Measurements from ENCODE around the gene TTLL5.
A peak's percentile ranks its signal among the peaks of the same experiment; 100 is the strongest.

Gene TTLL5

GRCh38 chr14:75650253-75651058 lies 10.6 kb upstream of the TTLL5 start:
- Histone ChIP-seq H3K4me3 (ENCODE audit: insufficient read depth, low read length, poor library complexity, severe bottlenecking) (no peak overlapping the region), H3K4me2 (ENCODE audit: low read depth, low read length, poor library complexity, severe bottlenecking) (no peak overlapping the region), H2AFZ (ENCODE audit: low read depth, low read length, severe bottlenecking) (no peak overlapping the region), H3K36me3 (ENCODE audit: low read length) (peaks cover 7% of the 10 kb centered on the region; the same call in 1 of the 2 replicates), H3K27me3 (ENCODE audit: low read length) (no peaks in the 10 kb centered on the region), H3K9ac (ENCODE audit: low read length) (no peak overlapping the region), H4K20me1 (ENCODE audit: low read depth, low read length) (no peaks in the 10 kb centered on the region), H3K9me2 (replicated peaks; ENCODE audit: insufficient read depth, low read length) (no peaks in the 10 kb centered on the region), H3K79me2 (ENCODE audit: insufficient read depth, low read length) (no peaks in the 10 kb centered on the region), H3K27ac (ENCODE audit: low read depth, low read length) (no peak overlapping the region), H3F3A (ENCODE audit: insufficient read depth) (peaks cover 12% of the 10 kb centered on the region), H3K9me3 (ENCODE audit: insufficient read depth, low read length) (no peaks in the 10 kb centered on the region)
- TF ChIP-seq CTCF (IDR thresholded peaks at IDR 0.05; ENCODE audit: insufficient read depth, low read length, poor library complexity, severe bottlenecking) (no peak), EZH2phosphoT487 (conservative IDR thresholded peaks at IDR 0.05; ENCODE audit: low read length) (no peak)

GRCh38 chr14:75653563-75653962 lies 7.5 kb upstream of the TTLL5 start:
- no peak overlapping the region for H3K4me2 ChIP-seq (ENCODE audit: low read depth, low read length, poor library complexity, severe bottlenecking)
- H3K36me3 ChIP-seq (ENCODE audit: low read length) = peaks cover 10% of the 10 kb centered on the region; the same call in 1 of the 2 replicates
- H3K27me3 ChIP-seq (ENCODE audit: low read length) = no peaks in the 10 kb centered on the region
- H4K20me1 ChIP-seq (ENCODE audit: low read depth, low read length) = no peaks in the 10 kb centered on the region
- H3K79me2 ChIP-seq (ENCODE audit: insufficient read depth, low read length) = peaks cover 8% of the 10 kb centered on the region; the same call in 1 of the 2 replicates
- no peaks in the 10 kb centered on the region for H3K9me3 ChIP-seq (ENCODE audit: insufficient read depth, low read length)
- H3F3A ChIP-seq (ENCODE audit: insufficient read depth) = peaks cover 17% of the 10 kb centered on the region
- TF ChIP-seq EZH2phosphoT487 (conservative IDR thresholded peaks at IDR 0.05; ENCODE audit: low read length) (no peak), CTCF (IDR thresholded peaks at IDR 0.05; ENCODE audit: insufficient read depth, low read length, poor library complexity, severe bottlenecking) (no peak)
- H3K27ac ChIP-seq (ENCODE audit: low read depth, low read length) = no peak overlapping the region
- no peak overlapping the region for H2AFZ ChIP-seq (ENCODE audit: low read depth, low read length, severe bottlenecking)
- H3K9ac ChIP-seq (ENCODE audit: low read length) = no peak overlapping the region
- no peak overlapping the region for H3K4me3 ChIP-seq (ENCODE audit: insufficient read depth, low read length, poor library complexity, severe bottlenecking)
- no peaks in the 10 kb centered on the region for H3K9me2 ChIP-seq (replicated peaks; ENCODE audit: insufficient read depth, low read length)

- H3K4me3 ChIP-seq (ENCODE audit: insufficient read depth, low read length, poor library complexity, severe bottlenecking) = no peak overlapping the region
- H4K20me1 ChIP-seq (ENCODE audit: low read depth, low read length) = no peaks in the 10 kb centered on the region
- H3K9me2 ChIP-seq (replicated peaks; ENCODE audit: insufficient read depth, low read length) = no peaks in the 10 kb centered on the region
- H3K36me3 ChIP-seq (ENCODE audit: low read length) = peaks cover 10% of the 10 kb centered on the region; the same call in 1 of the 2 replicates
- no peak overlapping the region for H3K27ac ChIP-seq (ENCODE audit: low read depth, low read length)
- no peak overlapping the region for H3K4me2 ChIP-seq (ENCODE audit: low read depth, low read length, poor library complexity, severe bottlenecking)
- peaks cover 17% of the 10 kb centered on the region for H3F3A ChIP-seq (ENCODE audit: insufficient read depth)
- H3K27me3 ChIP-seq (ENCODE audit: low read length) = no peaks in the 10 kb centered on the region
- no peak overlapping the region for H3K9ac ChIP-seq (ENCODE audit: low read length)
- H2AFZ ChIP-seq (ENCODE audit: low read depth, low read length, severe bottlenecking) = no peak overlapping the region
- peaks cover 14% of the 10 kb centered on the region; the same call in 1 of the 2 replicates for H3K79me2 ChIP-seq (ENCODE audit: insufficient read depth, low read length)
- TF ChIP-seq EZH2phosphoT487 (conservative IDR thresholded peaks at IDR 0.05; ENCODE audit: low read length) (no peak), CTCF (IDR thresholded peaks at IDR 0.05; ENCODE audit: insufficient read depth, low read length, poor library complexity, severe bottlenecking) (peak; percentile 83)
- no peaks in the 10 kb centered on the region for H3K9me3 ChIP-seq (ENCODE audit: insufficient read depth, low read length)
Observed at GRCh38 chr14:75654127-75654732, 6.8 kb upstream of the TTLL5 start.

Measured in SU-DHL-6 (cell line).